Testis (tissue), 2 donors: ENCODE measurements around the gene SLC2A4.

Experiments
- POLR2A ChIP-seq: fragments of 450-650 bp; IDR thresholded peaks from one replicate; pipeline ENCODE4 v1.6.1; 2017; ENCODE audit warnings: antibody characterized with exemption, mild to moderate bottlenecking, moderate library complexity
- TF ChIP-seq, protein P1 (sequence below), 3 experiments: fragments of 450-650 bp in 2 of 3; fragments of 200-600 bp in 1 of 3; sonication (generic) in 1 of 3; IDR thresholded peaks; one replicate each; pipeline ENCODE4 v1.5.1; 2016 to 2019; ENCODE audit warnings: antibody characterized with exemption in 3 of 3, mild to moderate bottlenecking in 2 of 3, moderate library complexity in 1 of 3

GRCh38 chr17:7248796-7249195, 32.7 kb upstream of the SLC2A4 start:
- TF ChIP-seq POLR2A = no peak
- TF ChIP-seq, protein P1, sequence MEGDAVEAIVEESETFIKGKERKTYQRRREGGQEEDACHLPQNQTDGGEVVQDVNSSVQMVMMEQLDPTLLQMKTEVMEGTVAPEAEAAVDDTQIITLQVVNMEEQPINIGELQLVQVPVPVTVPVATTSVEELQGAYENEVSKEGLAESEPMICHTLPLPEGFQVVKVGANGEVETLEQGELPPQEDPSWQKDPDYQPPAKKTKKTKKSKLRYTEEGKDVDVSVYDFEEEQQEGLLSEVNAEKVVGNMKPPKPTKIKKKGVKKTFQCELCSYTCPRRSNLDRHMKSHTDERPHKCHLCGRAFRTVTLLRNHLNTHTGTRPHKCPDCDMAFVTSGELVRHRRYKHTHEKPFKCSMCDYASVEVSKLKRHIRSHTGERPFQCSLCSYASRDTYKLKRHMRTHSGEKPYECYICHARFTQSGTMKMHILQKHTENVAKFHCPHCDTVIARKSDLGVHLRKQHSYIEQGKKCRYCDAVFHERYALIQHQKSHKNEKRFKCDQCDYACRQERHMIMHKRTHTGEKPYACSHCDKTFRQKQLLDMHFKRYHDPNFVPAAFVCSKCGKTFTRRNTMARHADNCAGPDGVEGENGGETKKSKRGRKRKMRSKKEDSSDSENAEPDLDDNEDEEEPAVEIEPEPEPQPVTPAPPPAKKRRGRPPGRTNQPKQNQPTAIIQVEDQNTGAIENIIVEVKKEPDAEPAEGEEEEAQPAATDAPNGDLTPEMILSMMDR (IDR thresholded peaks at IDR 0.05) = no peak
